Measurements from ENCODE around the gene RCOR2. TPM values are rescaled to one million over a fixed set of nuclear protein-coding genes. Genes with fewer than 3 reads are reported as not detected.

RCOR2 gene
- total and polyA plus RNA-seq, 2 donors (not counting 1 experiment from before 2014, with no cell fraction given), result not detected

DNA sequence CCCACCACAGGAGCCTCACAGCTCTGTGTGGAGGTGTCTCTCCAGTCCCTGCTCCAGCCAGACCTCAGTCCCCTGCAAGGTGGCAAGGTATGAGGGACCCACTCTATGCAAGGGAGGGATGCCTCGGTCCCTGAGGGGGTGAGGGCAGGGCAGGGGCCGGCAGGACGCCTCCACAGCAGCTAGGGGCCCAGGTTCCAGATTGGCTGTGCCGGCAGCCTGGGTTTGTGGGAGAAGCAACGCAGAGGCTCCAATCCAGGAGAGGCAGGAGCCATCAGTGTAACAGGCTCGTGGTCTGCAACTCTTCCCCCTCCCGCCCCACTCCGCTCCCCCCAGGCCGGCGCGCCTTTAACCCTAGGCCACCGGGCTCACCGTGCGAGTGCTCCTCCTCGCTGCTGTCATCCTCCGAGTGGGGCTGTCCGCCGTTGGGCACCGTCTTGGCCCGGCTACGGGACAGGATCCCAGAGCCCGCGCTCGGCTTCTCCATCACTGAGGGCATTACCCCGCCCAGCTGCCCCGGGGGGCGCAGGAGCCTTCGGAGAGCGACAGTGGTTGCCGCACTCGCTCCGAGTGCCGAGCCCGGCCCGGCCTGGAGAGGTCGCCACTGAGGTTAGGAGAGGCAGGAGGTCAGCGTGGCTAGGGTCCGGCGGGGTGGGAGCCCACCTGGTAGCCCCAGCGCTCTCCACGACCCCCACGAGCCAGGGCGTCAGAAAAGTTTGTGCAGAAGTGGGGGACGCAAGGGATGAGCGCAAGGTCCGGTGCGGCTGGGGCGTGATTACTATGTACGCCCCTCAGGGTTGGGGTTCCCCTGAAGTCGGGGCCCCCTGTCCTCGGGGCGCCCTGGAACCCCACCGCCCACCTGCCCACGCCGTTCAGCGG, 765 bp downstream of the RCOR2 start:
- Mint-ChIP-seq H3K27ac (peak overlapping the region; percentile 56), H3K4me3 (peak overlapping the region; percentile 85), H3K27me3 (peaks cover 6% of the 10 kb centered on the region), H3K4me1 (peaks cover 23% of the 10 kb centered on the region), H3K9me3 (ENCODE audit: insufficient read depth) (no peaks in the 10 kb centered on the region)
- peak overlapping the region; percentile 58 for H3K9ac ChIP-seq (ENCODE audit: low read length)
- H3K4me1 ChIP-seq (ENCODE audit: control insufficient read depth in 2 of 2, insufficient read depth in 2 of 2, low read length in 2 of 2), result peaks cover 33% of the 10 kb centered on the region in 2 donors
- H3K27me3 ChIP-seq (replicated peaks in 1 of 4; ENCODE audit: control extremely low read depth in 1 of 4, control insufficient read depth in 3 of 4, insufficient read depth in 4 of 4, low read length in 3 of 4), result peaks cover 0 to 28% (median 9%) of the 10 kb centered on the region in 4 experiments
- WGBS (ENCODE audit: insufficient coverage), result 8% methylated on average over 56 of the region's 56 CpGs
- peak overlapping the region; percentile 95 for H3K4me2 ChIP-seq (replicated peaks; ENCODE audit: low read depth, low read length, poor library complexity, severe bottlenecking)
- intact Hi-C loops (cut with micrococcal nuclease), result no loop called here
- H3K36me3 ChIP-seq (replicated peaks in 1 of 2; ENCODE audit: control extremely low read depth in 1 of 2, control insufficient read depth in 1 of 2, extremely low read depth in 1 of 2, insufficient read depth in 2 of 2, low read length in 1 of 2), result no peaks in the 10 kb centered on the region
- CTCF ChIA-PET, result no interaction called here
- no peak overlapping the region for H3K27ac ChIP-seq (ENCODE audit: low read length in 2 of 2)
- peak; percentile 48 for DNase-seq
- peak overlapping the region in 4 of 5 experiments; percentile 35 to 58 (median 51) for H3K4me3 ChIP-seq (ENCODE audit: control extremely low read depth in 1 of 5, extremely low read depth in 1 of 5, insufficient read depth in 1 of 5, low read depth in 2 of 5, low read length in 4 of 5)
- H4K20me1 ChIP-seq (ENCODE audit: control insufficient read depth, insufficient read depth, low read length, poor library complexity, severe bottlenecking), result peaks cover 10% of the 10 kb centered on the region
- TF ChIP-seq, protein P1, sequence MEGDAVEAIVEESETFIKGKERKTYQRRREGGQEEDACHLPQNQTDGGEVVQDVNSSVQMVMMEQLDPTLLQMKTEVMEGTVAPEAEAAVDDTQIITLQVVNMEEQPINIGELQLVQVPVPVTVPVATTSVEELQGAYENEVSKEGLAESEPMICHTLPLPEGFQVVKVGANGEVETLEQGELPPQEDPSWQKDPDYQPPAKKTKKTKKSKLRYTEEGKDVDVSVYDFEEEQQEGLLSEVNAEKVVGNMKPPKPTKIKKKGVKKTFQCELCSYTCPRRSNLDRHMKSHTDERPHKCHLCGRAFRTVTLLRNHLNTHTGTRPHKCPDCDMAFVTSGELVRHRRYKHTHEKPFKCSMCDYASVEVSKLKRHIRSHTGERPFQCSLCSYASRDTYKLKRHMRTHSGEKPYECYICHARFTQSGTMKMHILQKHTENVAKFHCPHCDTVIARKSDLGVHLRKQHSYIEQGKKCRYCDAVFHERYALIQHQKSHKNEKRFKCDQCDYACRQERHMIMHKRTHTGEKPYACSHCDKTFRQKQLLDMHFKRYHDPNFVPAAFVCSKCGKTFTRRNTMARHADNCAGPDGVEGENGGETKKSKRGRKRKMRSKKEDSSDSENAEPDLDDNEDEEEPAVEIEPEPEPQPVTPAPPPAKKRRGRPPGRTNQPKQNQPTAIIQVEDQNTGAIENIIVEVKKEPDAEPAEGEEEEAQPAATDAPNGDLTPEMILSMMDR (IDR thresholded peaks at IDR 0.05), result peak; percentile 54
- TF ChIP-seq EZH2 (IDR thresholded peaks at IDR 0.05; ENCODE audit: borderline replicate concordance, insufficient read depth, low read depth, low read length, poor library complexity, severe bottlenecking), result peak; percentile 39
- peak overlapping the region; percentile 49 for H2AFZ ChIP-seq (ENCODE audit: insufficient read depth, low read depth, low read length, poor library complexity, severe bottlenecking)
- peaks cover 0 to 4% (median 0%) of the 10 kb centered on the region in 3 donors for H3K9me3 ChIP-seq (ENCODE audit: control extremely low read depth in 1 of 3, control insufficient read depth in 2 of 3, insufficient read depth in 1 of 3, low read length in 2 of 3)
- H3K79me2 ChIP-seq (ENCODE audit: control insufficient read depth, insufficient read depth, low read length), result no peaks in the 10 kb centered on the region
- no peak for ATAC-seq (ENCODE audit: low read depth)
- POLR2A ChIA-PET, result no interaction called here
